Putamen (tissue), 1 donor: Measurements from ENCODE around the gene PCDHGB7.
"Not testable (repeated sequence)": the region's sequence is repeated elsewhere in the genome, so short reads cannot be mapped to it uniquely, and the experiment has no call there.

Experiments used
- DNase-seq: peaks from one replicate; pipeline ENCODE4 v3.0.0-alpha.2; 2016; ENCODE audit warnings: low spot score

The PCDHGB7 gene

DNA sequence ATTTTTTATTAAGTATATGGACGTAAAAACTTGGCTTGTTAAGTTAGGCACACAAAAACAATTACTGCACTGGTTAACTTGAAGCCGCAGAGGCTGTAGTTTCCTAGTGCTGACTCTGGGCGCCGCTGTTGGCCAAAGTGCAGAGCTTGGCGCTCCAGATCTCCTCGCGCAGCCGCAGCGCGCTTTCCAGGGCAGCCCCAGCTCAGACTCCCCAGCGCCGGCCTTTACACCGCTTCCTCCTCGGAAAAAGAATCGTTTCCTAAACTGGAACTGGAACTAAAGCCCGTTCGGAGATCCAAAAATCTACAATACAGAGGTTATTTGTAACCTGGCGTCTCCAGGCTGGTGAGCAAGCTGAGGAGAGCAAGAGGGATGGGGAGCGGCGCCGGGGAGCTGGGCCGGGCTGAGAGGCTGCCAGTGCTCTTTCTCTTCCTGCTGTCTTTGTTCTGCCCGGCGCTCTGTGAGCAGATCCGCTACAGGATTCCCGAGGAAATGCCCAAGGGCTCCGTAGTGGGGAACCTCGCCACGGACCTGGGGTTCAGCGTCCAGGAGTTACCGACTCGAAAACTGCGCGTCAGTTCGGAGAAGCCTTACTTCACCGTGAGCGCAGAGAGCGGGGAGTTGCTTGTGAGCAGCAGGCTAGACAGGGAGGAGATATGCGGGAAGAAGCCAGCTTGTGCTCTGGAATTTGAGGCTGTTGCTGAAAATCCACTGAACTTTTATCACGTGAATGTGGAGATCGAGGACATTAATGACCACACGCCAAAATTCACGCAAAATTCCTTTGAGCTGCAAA is 19.5 kb upstream of the PCDHGB7 start, which contains the start of gene PCDHGB5:
Gene PCDHGB5, plus strand, starts transcription at position 192 of the 796 bp plus-strand sequence. Its CDS starts 181 bp downstream, at position 373.
- DNase-seq, result not testable (repeated sequence)

DNA sequence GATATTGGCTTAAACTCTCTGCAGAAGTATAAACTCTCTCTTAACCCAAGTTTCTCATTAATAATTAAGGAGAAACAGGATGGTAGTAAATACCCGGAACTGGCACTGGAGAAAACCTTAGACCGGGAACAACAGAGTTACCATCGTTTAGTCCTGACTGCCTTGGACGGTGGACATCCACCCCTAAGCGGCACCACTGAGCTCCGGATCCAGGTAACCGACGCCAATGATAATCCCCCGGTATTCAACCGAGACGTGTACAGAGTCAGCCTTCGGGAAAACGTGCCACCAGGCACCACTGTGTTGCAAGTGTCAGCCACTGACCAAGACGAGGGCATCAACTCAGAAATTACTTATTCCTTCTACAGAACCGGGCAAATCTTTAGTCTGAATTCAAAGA is 18.9 kb upstream of the PCDHGB7 start:
- DNase-seq, result no peak

DNA sequence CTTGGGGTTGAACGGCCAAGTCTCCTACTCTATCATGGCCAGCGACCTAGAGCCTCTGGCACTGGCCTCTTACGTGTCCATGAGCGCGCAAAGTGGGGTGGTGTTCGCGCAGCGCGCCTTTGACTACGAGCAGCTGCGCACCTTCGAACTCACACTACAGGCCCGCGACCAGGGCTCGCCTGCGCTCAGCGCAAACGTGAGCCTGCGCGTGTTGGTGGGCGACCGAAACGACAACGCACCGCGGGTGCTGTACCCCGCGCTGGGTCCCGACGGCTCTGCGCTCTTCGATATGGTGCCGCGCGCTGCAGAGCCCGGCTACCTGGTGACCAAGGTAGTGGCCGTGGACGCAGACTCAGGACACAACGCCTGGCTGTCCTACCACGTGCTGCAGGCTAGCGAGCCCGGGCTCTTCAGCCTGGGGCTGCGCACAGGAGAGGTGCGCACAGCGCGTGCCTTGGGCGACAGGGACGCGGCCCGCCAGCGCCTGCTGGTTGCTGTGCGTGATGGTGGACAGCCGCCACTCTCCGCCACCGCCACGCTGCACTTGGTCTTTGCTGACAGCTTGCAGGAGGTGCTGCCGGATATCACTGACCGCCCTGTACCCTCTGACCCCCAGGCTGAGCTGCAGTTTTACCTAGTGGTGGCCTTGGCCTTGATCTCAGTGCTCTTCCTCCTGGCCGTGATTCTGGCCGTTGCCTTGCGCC is 17.8 kb upstream of the PCDHGB7 start:
- no peak for DNase-seq

DNA sequence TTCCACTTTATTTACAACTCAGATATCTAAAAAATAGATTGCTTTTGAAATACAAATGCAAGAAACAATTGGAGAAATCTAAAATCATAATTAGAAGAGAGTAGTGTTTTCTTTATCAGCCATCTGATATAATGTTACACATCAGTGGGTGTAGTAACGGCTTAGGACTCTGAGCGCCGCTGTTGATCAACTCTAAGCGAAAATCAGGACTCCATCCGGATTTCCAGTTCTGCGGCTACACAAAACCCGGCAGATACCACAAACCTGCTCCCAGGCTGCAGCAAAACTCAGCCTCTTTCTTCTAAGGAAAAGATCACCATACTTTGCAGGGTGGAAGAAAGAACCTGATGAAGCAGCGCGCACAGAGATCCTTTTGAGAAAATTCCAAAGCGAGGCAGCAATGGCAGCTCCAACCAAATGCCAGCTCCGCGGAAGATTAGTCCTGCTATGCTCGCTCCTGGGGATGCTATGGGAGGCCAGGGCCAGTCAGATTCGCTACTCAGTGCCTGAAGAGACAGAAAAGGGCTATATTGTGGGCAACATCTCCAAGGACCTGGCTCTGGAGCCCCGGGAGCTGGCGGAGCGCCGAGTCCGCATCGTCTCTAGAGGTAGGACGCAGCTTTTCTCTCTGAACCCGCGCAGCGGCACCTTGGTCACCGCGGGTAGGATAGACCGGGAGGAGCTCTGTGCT is 14.8 kb upstream of the PCDHGB7 start, which contains the start of gene PCDHGA9:
Gene PCDHGA9, plus strand, starts transcription at position 226 of the 691 bp plus-strand sequence. Its CDS starts 175 bp downstream, at position 401.
- DNase-seq, result no peak

DNA sequence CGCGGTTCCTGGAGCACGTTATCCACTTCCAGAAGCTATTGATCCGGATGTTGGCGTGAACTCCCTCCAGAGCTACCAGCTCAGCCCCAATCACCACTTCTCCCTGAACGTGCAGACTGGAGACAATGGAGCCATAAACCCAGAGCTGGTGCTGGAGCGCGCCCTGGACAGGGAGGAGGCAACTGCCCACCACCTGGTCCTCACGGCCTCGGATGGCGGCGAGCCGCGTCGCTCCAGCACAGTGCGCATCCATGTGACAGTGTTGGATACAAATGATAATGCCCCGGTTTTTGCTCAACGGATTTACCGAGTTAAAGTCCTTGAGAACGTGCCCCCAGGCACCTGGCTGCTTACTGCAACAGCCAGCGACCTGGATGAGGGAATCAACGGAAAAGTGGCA is 14.1 kb upstream of the PCDHGB7 start:
- DNase-seq, result no peak

DNA sequence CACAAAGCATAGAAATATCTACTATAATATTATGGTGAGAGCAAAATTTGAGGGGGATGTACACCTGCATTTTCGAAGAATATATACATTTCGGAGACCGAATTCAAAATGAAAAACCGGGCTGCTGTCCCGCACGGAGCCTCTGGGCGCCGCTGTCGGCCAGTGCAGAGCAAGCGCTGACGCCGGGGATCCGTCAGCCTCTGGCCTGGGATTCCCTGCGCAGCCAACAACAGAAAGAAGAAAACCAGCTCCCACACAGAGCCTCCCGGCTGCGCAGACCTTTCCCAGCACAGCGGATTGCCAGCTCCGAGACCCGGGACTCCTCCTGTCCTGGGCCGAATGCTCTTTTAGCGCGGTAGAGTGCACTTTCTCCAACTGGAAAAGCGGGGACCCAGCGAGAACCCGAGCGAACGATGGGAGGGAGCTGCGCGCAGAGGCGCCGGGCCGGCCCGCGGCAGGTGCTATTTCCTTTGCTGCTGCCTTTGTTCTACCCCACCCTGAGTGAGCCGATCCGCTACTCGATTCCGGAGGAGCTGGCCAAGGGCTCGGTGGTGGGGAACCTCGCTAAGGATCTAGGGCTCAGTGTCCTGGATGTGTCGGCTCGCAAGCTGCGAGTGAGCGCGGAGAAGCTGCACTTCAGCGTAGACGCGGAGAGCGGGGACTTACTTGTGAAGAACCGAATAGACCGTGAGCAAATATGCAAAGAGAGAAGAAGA is 9.5 kb upstream of the PCDHGB7 start, which contains the start of gene PCDHGB6:
Gene PCDHGB6, plus strand, starts transcription at position 232 of the 716 bp plus-strand sequence. Its CDS starts 182 bp downstream, at position 414.
- not testable (repeated sequence) for DNase-seq

DNA sequence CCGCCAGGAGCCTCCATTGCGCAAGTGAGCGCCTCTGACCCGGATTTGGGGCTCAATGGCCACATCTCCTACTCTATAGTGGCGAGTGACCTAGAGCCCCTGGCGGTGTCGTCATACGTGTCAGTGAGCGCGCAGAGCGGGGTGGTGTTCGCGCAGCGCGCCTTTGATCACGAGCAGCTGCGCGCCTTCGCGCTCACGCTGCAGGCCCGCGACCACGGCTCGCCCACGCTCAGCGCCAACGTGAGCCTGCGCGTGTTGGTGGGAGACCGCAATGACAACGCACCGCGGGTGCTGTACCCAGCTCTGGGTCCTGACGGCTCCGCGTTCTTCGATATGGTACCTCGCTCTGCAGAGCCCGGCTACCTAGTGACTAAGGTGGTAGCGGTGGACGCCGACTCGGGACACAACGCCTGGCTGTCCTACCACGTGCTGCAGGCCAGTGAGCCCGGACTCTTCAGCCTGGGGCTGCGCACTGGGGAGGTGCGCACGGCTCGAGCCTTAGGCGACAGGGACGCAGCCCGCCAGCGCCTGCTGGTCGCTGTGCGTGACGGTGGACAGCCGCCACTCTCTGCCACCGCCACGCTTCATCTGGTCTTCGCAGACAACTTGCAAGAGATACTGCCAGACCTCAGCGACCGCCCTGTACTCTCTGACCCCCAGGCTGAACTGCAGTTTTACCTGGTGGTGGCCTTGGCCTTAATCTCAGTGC is 7.7 kb upstream of the PCDHGB7 start:
- DNase-seq, result no peak

DNA sequence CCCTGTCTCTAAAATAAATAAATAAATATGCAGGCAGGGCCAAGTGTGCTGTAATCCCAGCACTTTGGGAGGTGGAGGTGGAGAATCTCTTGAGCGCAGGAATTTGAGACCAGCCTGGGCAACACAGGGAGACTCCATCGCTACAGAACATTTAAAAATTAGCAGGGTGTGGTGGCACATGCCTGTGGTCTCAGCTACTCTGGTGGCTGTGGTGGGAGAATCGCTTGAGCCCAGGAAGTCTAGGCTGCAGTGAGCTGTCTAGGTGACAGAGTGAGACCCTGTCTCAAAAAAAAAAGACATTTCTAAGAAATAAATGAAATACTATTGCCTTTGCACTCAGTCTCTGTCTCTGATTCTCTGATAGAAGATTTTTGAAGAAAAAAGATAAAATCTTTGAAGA is 5.9 kb upstream of the PCDHGB7 start:
- no peak for DNase-seq

DNA sequence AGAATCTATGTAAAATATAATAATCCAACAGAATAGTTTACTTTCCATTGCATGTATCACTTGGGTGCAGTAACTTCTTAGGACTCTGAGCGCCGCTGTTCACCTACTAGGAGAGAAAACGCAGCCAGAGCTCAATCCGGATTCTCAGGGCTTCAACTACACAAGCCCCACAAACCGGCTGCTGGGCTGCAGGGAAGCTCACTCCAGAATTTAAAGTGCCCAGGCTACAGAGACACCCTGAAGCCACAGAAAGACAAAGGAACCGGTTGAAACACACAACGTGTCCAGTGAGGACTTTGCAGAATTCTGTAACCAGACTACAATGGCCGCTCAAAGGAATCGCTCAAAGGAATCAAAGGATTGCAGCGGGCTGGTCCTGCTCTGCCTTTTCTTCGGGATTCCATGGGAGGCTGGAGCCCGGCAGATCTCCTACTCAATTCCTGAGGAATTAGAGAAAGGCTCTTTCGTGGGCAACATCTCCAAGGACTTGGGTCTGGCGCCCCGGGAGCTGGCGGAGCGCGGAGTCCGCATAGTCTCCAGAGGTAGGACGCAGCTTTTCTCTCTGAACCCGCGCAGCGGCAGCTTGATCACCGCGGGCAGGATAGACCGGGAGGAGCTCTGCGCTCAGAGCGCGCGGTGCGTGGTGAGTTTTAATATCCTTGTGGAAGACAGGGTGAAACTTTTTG is 4.5 kb upstream of the PCDHGB7 start, which contains the start of gene PCDHGA10:
Gene PCDHGA10, plus strand, starts transcription at position 134 of the 686 bp plus-strand sequence. Its CDS starts 189 bp downstream, at position 323.
- DNase-seq, result no peak

DNA sequence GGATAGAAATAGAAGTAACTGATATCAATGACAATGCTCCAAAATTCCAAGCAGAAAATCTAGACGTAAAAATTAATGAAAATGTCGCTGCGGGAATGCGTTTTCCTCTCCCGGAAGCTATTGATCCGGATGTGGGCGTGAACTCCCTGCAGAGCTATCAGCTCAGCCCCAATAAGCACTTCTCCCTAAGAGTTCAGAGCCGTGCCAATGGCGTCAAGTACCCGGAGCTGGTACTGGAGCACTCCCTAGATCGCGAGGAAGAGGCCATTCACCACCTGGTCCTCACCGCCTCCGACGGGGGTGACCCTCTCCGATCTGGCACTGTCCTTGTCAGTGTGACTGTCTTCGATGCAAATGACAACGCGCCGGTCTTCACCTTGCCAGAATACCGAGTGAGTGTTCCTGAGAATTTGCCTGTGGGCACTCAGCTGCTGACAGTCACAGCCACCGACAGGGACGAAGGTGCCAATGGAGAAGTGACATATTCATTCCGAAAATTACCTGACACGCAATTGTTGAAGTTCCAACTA is 3.9 kb upstream of the PCDHGB7 start:
- DNase-seq, result no peak

DNA sequence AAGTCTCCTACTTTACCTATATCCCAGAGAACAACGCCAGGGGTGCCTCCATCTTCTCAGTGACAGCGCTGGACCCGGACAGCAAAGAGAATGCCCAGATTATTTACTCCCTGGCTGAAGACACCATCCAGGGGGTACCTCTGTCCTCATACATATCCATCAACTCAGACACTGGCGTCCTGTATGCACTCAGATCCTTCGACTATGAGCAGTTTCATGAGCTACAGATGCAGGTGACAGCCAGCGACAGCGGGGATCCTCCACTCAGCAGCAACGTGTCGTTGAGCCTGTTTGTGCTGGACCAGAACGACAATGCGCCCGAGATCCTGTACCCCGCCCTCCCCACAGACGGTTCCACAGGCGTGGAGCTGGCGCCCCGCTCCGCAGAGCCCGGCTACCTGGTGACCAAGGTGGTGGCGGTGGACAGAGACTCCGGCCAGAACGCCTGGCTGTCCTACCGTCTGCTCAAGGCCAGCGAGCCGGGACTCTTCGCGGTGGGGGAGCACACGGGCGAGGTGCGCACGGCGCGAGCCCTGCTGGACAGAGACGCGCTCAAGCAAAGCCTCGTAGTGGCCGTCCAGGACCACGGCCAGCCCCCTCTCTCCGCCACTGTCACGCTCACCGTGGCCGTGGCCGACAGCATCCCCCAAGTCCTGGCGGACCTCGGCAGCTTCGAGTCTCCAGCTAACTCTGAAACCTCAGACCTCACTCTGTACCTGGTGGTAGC is 2.8 kb upstream of the PCDHGB7 start:
- not testable (repeated sequence) for DNase-seq

DNA sequence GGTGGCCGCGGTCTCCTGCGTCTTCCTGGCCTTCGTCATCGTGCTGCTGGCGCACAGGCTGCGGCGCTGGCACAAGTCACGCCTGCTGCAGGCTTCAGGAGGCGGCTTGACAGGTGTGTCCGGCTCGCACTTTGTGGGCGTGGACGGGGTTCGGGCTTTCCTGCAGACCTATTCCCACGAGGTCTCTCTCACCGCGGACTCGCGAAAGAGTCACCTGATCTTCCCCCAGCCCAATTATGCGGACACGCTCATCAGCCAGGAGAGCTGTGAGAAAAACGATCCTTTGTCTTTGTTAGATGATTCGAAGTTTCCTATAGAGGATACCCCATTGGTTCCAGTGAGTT is 2.2 kb upstream of the PCDHGB7 start:
- not testable (repeated sequence) for DNase-seq

DNA sequence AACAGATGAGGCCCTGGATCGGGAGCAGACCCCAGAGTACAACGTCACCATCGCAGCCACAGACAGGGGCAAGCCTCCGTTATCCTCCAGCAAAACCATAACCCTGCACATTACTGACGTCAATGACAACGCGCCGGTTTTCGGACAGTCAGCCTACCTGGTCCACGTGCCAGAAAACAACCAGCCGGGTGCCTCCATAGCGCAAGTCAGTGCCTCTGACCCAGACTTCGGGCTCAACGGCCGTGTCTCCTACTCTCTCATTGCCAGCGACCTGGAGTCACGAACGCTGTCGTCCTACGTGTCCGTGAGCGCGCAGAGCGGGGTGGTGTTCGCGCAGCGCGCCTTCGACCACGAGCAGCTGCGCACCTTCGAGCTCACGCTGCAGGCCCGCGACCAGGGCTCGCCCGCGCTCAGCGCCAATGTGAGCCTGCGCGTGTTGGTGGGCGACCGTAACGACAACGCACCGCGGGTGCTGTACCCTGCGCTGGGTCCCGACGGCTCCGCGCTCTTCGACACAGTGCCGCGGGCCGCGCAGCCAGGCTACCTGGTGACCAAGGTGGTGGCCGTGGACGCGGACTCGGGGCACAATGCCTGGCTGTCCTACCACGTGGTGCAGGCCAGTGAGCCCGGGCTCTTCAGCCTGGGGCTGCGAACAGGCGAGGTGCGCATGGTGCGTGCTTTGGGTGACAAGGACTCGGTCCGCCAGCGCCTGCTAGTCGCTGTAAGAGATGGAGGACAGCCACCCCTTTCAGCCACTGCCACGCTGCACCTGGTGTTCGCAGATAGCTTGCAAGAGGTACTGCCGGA is 1.8 kb downstream of the PCDHGB7 start:
- no peak for DNase-seq

DNA sequence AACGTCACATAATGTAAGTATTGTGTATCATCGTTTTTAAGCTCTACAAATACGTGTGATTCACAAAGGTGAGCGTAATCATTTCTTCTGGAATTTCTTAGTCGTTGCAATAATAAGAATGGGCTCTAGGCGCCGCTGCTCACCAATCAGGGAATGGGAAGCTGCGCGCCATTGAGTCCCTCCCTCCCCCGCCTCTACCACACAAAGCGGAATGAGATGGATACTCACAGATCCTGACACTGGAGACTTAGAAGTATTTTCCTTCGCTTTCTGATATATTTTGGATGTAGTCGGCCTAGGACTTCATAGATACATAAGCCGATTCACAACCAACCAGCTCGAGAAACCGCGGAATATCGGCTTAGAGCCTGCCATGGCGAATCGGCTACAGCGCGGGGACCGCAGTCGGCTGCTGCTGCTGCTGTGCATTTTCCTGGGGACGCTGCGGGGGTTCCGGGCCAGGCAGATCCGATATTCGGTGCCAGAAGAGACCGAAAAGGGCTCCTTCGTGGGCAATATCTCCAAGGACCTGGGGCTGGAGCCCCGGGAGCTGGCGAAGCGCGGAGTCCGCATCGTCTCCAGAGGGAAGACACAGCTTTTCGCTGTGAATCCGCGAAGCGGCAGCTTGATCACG is 3.5 kb downstream of the PCDHGB7 start, which contains the start of gene PCDHGA11:
Gene PCDHGA11, plus strand, starts transcription at position 197 of the 634 bp plus-strand sequence. Its CDS starts 177 bp downstream, at position 374.
- no peak for DNase-seq

DNA sequence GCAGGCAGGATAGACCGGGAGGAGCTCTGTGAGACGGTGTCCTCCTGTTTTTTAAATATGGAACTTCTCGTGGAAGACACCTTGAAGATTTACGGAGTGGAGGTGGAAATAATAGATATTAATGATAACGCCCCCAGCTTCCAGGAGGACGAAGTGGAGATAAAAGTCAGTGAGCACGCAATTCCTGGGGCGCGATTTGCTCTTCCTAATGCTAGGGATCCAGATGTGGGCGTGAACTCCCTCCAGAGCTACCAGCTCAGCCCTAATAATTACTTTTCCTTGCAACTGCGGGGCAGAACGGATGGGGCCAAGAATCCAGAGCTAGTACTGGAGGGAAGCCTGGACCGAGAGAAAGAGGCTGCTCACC is 4.0 kb downstream of the PCDHGB7 start:
- DNase-seq, result no peak

DNA sequence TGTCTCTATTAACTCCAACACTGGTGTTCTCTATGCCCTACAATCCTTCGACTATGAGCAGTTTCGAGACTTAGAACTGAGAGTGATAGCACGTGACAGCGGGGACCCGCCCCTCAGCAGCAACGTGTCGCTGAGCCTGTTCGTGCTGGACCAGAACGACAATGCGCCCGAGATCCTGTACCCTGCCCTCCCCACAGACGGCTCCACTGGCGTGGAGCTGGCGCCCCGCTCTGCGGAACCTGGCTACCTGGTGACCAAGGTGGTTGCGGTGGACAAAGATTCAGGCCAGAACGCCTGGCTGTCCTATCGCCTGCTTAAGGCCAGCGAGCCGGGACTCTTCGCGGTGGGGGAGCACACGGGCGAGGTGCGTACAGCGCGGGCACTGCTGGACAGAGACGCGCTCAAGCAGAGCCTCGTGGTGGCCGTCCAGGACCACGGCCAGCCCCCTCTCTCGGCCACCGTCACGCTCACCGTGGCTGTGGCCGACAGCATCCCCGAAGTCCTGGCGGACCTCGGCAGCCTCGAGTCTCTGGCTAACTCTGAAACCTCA is 5.3 kb downstream of the PCDHGB7 start:
- DNase-seq, result no peak

DNA sequence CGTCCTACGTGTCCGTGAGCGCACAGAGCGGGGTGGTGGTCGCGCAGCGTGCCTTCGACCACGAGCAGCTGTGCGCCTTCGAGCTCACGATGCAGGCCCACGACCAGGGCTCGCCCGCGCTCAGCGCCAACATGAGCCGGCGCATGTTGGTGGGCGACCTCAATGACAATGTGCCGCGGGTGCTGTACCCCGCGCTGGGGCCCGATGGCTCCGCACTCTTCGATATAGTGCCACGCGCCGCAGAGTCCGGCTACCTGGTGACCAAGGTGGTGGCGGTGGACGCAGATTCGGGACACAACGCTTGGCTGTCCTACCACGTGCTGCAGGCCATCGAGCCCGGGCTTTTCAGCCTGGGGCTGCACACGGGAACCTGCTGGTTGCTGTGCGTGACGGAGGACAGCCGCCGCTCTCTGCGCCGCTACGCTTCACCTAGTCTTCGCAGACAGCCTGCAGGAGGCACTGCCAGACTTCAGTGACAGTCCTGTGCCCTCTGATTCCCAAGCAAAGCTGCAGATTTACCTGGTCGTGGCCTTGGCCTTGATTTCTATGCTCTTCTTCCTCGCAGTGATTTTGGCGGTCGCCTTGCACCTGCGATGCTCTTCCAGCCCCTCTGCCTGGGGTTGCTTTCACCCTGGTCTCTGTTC is 10.4 kb downstream of the PCDHGB7 start:
- no peak for DNase-seq
